ENCODE measurements around the gene DCBLD1. TPM values are rescaled to one million over a fixed set of nuclear protein-coding genes. Genes with fewer than 3 reads are reported as not detected.

DCBLD1 gene
- polyA plus RNA-seq, 1 donor (not counting 4 experiments of a cell fraction or from before 2014, with no cell fraction given): 21.7 TPM

DNA sequence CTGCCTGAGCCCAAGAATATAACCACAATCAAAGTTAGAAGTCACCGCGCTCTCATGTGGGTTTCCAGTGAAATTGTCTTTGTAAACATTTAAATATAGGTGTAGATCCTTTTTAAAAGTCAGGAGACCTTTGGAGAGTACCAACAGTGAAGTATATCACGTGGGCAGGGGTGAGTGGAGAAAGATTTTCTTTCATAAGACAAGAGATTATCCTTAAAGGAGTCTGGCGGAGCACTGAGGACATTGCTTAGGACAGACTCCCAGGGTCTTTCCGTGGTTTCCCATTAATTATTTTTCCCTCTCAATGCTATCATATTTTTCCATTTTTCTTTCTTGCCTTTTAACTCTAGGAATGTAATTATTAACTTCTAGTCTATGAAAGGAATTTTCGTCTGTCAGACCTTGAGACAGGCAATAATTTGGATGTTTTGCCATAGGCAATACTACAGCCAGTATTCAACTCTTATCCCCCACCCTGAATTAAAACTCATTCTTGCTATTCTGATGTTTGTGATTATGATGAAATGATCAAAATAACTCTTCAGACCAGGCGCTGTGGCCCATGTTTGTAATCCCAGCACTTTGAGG is 31.4 kb downstream of the DCBLD1 start:
- H3K27ac ChIP-seq (ENCODE audit: control insufficient read depth, insufficient read depth, low read length): no peak overlapping the region

GRCh38 chr6:117514655-117515054 is 32.2 kb downstream of the DCBLD1 start:
- Histone ChIP-seq H3K36me3 (ENCODE audit: control insufficient read depth in 2 of 2, extremely low read depth in 1 of 2, insufficient read depth in 2 of 2, low read length in 2 of 2) (peaks cover 0 to 3% of the 10 kb centered on the region in 2 experiments), H3K4me3 (ENCODE audit: control insufficient read depth in 2 of 3, extremely low read depth in 1 of 3, insufficient read depth in 2 of 3, low read depth in 1 of 3, low read length in 3 of 3) (no peak overlapping the region), H3K9ac (ENCODE audit: control insufficient read depth, extremely low read depth, insufficient read depth, low read length) (no peak overlapping the region), H3K4me2 (ENCODE audit: control insufficient read depth, extremely low read depth, insufficient read depth, low read depth, low read length) (no peak overlapping the region), H3K27me3 (ENCODE audit: control insufficient read depth, extremely low read depth, insufficient read depth, low read length) (no peaks in the 10 kb centered on the region), H2AFZ (ENCODE audit: control insufficient read depth, low read length) (no peak overlapping the region), H3K4me1 (ENCODE audit: control insufficient read depth, extremely low read depth, insufficient read depth, low read length) (peaks cover 13% of the 10 kb centered on the region), H3K9me1 (ENCODE audit: control insufficient read depth, extremely low read depth, insufficient read depth, low read length) (no peaks in the 10 kb centered on the region), H3K9me3 (ENCODE audit: control insufficient read depth, low read depth, low read length) (no peaks in the 10 kb centered on the region), H3K27ac (ENCODE audit: control insufficient read depth, insufficient read depth, low read length) (no peak overlapping the region), H3K79me2 (ENCODE audit: control insufficient read depth, insufficient read depth, low read length) (peaks cover 2% of the 10 kb centered on the region), H4K20me1 (ENCODE audit: control insufficient read depth, extremely low read depth, insufficient read depth, low read length) (no peaks in the 10 kb centered on the region)
- dilution Hi-C loops (cut with MboI; ENCODE audit: extremely low pct_ligation_motif_present, low sequenced_read_pairs): no loop called here
- TF ChIP-seq EZH2 (IDR thresholded peaks at IDR 0.05; ENCODE audit: low read length): no peak
- TF ChIP-seq, protein P1, sequence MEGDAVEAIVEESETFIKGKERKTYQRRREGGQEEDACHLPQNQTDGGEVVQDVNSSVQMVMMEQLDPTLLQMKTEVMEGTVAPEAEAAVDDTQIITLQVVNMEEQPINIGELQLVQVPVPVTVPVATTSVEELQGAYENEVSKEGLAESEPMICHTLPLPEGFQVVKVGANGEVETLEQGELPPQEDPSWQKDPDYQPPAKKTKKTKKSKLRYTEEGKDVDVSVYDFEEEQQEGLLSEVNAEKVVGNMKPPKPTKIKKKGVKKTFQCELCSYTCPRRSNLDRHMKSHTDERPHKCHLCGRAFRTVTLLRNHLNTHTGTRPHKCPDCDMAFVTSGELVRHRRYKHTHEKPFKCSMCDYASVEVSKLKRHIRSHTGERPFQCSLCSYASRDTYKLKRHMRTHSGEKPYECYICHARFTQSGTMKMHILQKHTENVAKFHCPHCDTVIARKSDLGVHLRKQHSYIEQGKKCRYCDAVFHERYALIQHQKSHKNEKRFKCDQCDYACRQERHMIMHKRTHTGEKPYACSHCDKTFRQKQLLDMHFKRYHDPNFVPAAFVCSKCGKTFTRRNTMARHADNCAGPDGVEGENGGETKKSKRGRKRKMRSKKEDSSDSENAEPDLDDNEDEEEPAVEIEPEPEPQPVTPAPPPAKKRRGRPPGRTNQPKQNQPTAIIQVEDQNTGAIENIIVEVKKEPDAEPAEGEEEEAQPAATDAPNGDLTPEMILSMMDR (optimal IDR thresholded peaks at IDR 0.05 in 1 of 3, IDR thresholded peaks at IDR 0.05 in 1 of 3, conservative IDR thresholded peaks at IDR 0.05 in 1 of 3; ENCODE audit: extremely low read depth in 1 of 3, insufficient read depth in 2 of 3, low read length in 3 of 3): no peak
- DNase-seq (ENCODE audit: low read depth, low spot score) (no peak), FAIRE-seq (no peak)

More for the DNA sequence above, 31.4 kb downstream of the DCBLD1 start:
- DNase-seq (ENCODE audit: low read depth, low spot score): no peak
- Histone ChIP-seq H3K4me1 (ENCODE audit: control insufficient read depth, extremely low read depth, insufficient read depth, low read length) (peaks cover 18% of the 10 kb centered on the region), H2AFZ (ENCODE audit: control insufficient read depth, low read length) (no peak overlapping the region), H3K9ac (ENCODE audit: control insufficient read depth, extremely low read depth, insufficient read depth, low read length) (no peak overlapping the region), H3K36me3 (ENCODE audit: control insufficient read depth in 2 of 2, extremely low read depth in 1 of 2, insufficient read depth in 2 of 2, low read length in 2 of 2) (peaks cover 0 to 3% of the 10 kb centered on the region in 2 experiments), H3K4me2 (ENCODE audit: control insufficient read depth, extremely low read depth, insufficient read depth, low read depth, low read length) (no peak overlapping the region), H3K4me3 (ENCODE audit: control insufficient read depth in 2 of 3, extremely low read depth in 1 of 3, insufficient read depth in 2 of 3, low read depth in 1 of 3, low read length in 3 of 3) (no peak overlapping the region), H3K9me3 (ENCODE audit: control insufficient read depth, low read depth, low read length) (no peaks in the 10 kb centered on the region), H3K27me3 (ENCODE audit: control insufficient read depth, extremely low read depth, insufficient read depth, low read length) (no peaks in the 10 kb centered on the region), H3K9me1 (ENCODE audit: control insufficient read depth, extremely low read depth, insufficient read depth, low read length) (no peaks in the 10 kb centered on the region), H3K79me2 (ENCODE audit: control insufficient read depth, insufficient read depth, low read length) (peaks cover 2% of the 10 kb centered on the region), H4K20me1 (ENCODE audit: control insufficient read depth, extremely low read depth, insufficient read depth, low read length) (no peaks in the 10 kb centered on the region)
- dilution Hi-C loops (cut with MboI; ENCODE audit: extremely low pct_ligation_motif_present, low sequenced_read_pairs): no loop called here
- no peak for TF ChIP-seq EZH2 (IDR thresholded peaks at IDR 0.05; ENCODE audit: low read length)
- TF ChIP-seq, protein P1 (optimal IDR thresholded peaks at IDR 0.05 in 1 of 3, IDR thresholded peaks at IDR 0.05 in 1 of 3, conservative IDR thresholded peaks at IDR 0.05 in 1 of 3; ENCODE audit: extremely low read depth in 1 of 3, insufficient read depth in 2 of 3, low read length in 3 of 3): no peak
- no peak for FAIRE-seq

Measured in keratinocyte (primary cell).